Smooth muscle cell (in vitro differentiated cells): ENCODE data around the gene TENM3. TPM values are rescaled to one million over a fixed set of nuclear protein-coding genes. Genes with fewer than 3 reads are reported as not detected.

ENCODE experiments used
- DNase-seq: peaks from one replicate; lab custom pipeline; 2025; ENCODE audit not compliant: unreplicated experiment; lab: John Stamatoyannopoulos, UW
- H2AFZ ChIP-seq: fragments of 200-600 bp; sonication (generic); 2 replicates; pipeline ENCODE4 v1.6.0; 2016; ENCODE audit warnings: antibody characterized with exemption, low read depth, mild to moderate bottlenecking
- H3F3A ChIP-seq: fragments of 200-600 bp; sonication (generic); 2 replicates; pipeline ENCODE4 v1.6.0; 2017; ENCODE audit warnings: antibody characterized with exemption, low read depth
- H3K27ac ChIP-seq: fragments of 200-600 bp; sonication (generic); 2 replicates; pipeline ENCODE4 v1.5.1; 2016; ENCODE audit warnings: low read depth, mild to moderate bottlenecking
- H3K27me3 ChIP-seq: fragments of 200-600 bp; sonication (generic); 2 replicates; pipeline ENCODE4 v1.6.1; 2016; ENCODE audit warnings: low read depth, mild to moderate bottlenecking
- H3K36me3 ChIP-seq: fragments of 200-600 bp; sonication (generic); 2 replicates; pipeline ENCODE4 v1.5.1; 2016; ENCODE audit warnings: low read depth
- H3K4me1 ChIP-seq: fragments of 200-600 bp; sonication (generic); 2 replicates; pipeline ENCODE4 v1.5.1; 2016; ENCODE audit warnings: low read depth
- H3K4me2 ChIP-seq: fragments of 200-600 bp; sonication (generic); 2 replicates; pipeline ENCODE4 v1.6.0; 2016; ENCODE audit warnings: mild to moderate bottlenecking
- H3K4me3 ChIP-seq: fragments of 200-600 bp; sonication (generic); 2 replicates; pipeline ENCODE4 v1.5.1; 2016; ENCODE audit warnings: mild to moderate bottlenecking
- H3K79me2 ChIP-seq: fragments of 200-600 bp; sonication (generic); 2 replicates; pipeline ENCODE4 v1.6.0; 2016; ENCODE audit warnings: low read depth, mild to moderate bottlenecking
- H3K9ac ChIP-seq: fragments of 200-600 bp; sonication (generic); 2 replicates; pipeline ENCODE4 v1.6.0; 2016; ENCODE audit warnings: low read depth
- H3K9me3 ChIP-seq: fragments of 200-600 bp; sonication (generic); replicated peaks from 2 replicates; pipeline ENCODE4 v1.5.1; 2016; ENCODE audit warnings: low read depth
- H4K20me1 ChIP-seq: fragments of 200-600 bp; sonication (generic); 2 replicates; pipeline ENCODE4 v1.6.0; 2016; ENCODE audit warnings: low read depth
- CTCF ChIP-seq: fragments of 200-600 bp; sonication (generic); IDR thresholded peaks from 2 replicates; pipeline ENCODE4 v1.5.1; 2017; ENCODE audit warnings: borderline replicate concordance, mild to moderate bottlenecking, antibody characterized with exemption; ENCODE audit not compliant: insufficient read depth, poor library complexity, severe bottlenecking
- WGBS: methylation state at CpG from one replicate; pipeline ENCODE4 v1.1.7; 2016; ENCODE audit warnings: low lambda C conversion rate; 5-methylcytosine and 5-hydroxymethylcytosine counted together
- polyA plus RNA-seq: library from polyadenylated mRNA; unstranded; fragments of >200 nt; fragmentation: Nextera tagmentation; extraction: Ambion mirVana; gene quantifications from 2 replicates; pipeline ENCODE4 v1.2.1, GENCODE V29; 2016
- total RNA-seq: library from RNA; depleted of rRNA; stranded (reverse); fragments of >200 nt; gene quantifications from 2 replicates; pipeline ENCODE4 v1.2.3, GENCODE V29; 2014

The TENM3 gene
- total and polyA plus RNA-seq, 2 experiments from 2014 or later = 46.9 to 295 TPM

GRCh38 chr4:182219411-182220056 lies 23.7 kb upstream of the TENM3 start:
- peaks cover 69% of the 10 kb centered on the region for H3K79me2 ChIP-seq
- H3K4me3 ChIP-seq = no peak overlapping the region
- no peak for TF ChIP-seq CTCF
- H2AFZ ChIP-seq = no peak overlapping the region
- 33% methylated on average over 6 of the region's 6 CpGs for WGBS
- H3K9ac ChIP-seq = no peak overlapping the region
- H3K36me3 ChIP-seq = no peaks in the 10 kb centered on the region
- DNase-seq = no peak
- peak overlapping the region; percentile 56 for H3K27ac ChIP-seq
- H3K27me3 ChIP-seq = no peaks in the 10 kb centered on the region
- H3K4me2 ChIP-seq = peak overlapping the region; percentile 61
- H3K4me1 ChIP-seq = peaks cover 12% of the 10 kb centered on the region
- peaks cover 5% of the 10 kb centered on the region for H3F3A ChIP-seq
- no peaks in the 10 kb centered on the region for H3K9me3 ChIP-seq
- H4K20me1 ChIP-seq = no peaks in the 10 kb centered on the region

GRCh38 chr4:182221987-182222386 lies 21.2 kb upstream of the TENM3 start:
- peaks cover 78% of the 10 kb centered on the region for H3K79me2 ChIP-seq
- H3K4me1 ChIP-seq = no peaks in the 10 kb centered on the region
- H3K4me2 ChIP-seq = no peak overlapping the region
- H4K20me1 ChIP-seq = no peaks in the 10 kb centered on the region
- 86% methylated on average over 5 of the region's 5 CpGs for whole genome bisulfite sequencing
- TF ChIP-seq CTCF = no peak
- no peak overlapping the region for H2AFZ ChIP-seq
- H3K36me3 ChIP-seq = no peaks in the 10 kb centered on the region
- DNase-seq = no peak
- no peaks in the 10 kb centered on the region for H3K27me3 ChIP-seq
- no peaks in the 10 kb centered on the region for H3K9me3 ChIP-seq
- H3K9ac ChIP-seq = no peak overlapping the region
- H3K27ac ChIP-seq = no peak overlapping the region
- no peak overlapping the region for H3K4me3 ChIP-seq
- H3F3A ChIP-seq = no peaks in the 10 kb centered on the region

GRCh38 chr4:182222766-182223165 lies 20.4 kb upstream of the TENM3 start:
- no peaks in the 10 kb centered on the region for H3K36me3 ChIP-seq
- H3K79me2 ChIP-seq = peaks cover 78% of the 10 kb centered on the region
- no peaks in the 10 kb centered on the region for H4K20me1 ChIP-seq
- H3K27me3 ChIP-seq = no peaks in the 10 kb centered on the region
- H3K9me3 ChIP-seq = no peaks in the 10 kb centered on the region
- H3F3A ChIP-seq = no peaks in the 10 kb centered on the region
- H3K4me1 ChIP-seq = no peaks in the 10 kb centered on the region
- H3K27ac ChIP-seq = no peak overlapping the region
- H3K4me3 ChIP-seq = no peak overlapping the region
- H2AFZ ChIP-seq = no peak overlapping the region
- no peak for TF ChIP-seq CTCF
- no peak for DNase-seq
- WGBS = 78% methylated on average over 2 of the region's 2 CpGs
- no peak overlapping the region for H3K9ac ChIP-seq
- H3K4me2 ChIP-seq = no peak overlapping the region

GRCh38 chr4:182223708-182224107 lies 19.5 kb upstream of the TENM3 start:
- no peaks in the 10 kb centered on the region for H3K27me3 ChIP-seq
- H4K20me1 ChIP-seq = no peaks in the 10 kb centered on the region
- TF ChIP-seq CTCF = no peak
- no peak for DNase-seq
- WGBS = 71% methylated on average over 4 of the region's 4 CpGs
- H3K4me3 ChIP-seq = no peak overlapping the region
- H3K4me2 ChIP-seq = no peak overlapping the region
- peaks cover 72% of the 10 kb centered on the region for H3K79me2 ChIP-seq
- H3K4me1 ChIP-seq = no peaks in the 10 kb centered on the region
- H3F3A ChIP-seq = no peaks in the 10 kb centered on the region
- no peaks in the 10 kb centered on the region for H3K9me3 ChIP-seq
- H2AFZ ChIP-seq = no peak overlapping the region
- no peak overlapping the region for H3K9ac ChIP-seq
- H3K27ac ChIP-seq = peak overlapping the region; percentile 26
- H3K36me3 ChIP-seq = no peaks in the 10 kb centered on the region
